ENCODE data around the gene C1QA.

The C1QA gene

GRCh38 chr1:22636927-22637326 is 499 bp downstream of the C1QA start:
- Histone ChIP-seq H3K27ac (no peak overlapping the region), H3K36me3 (ENCODE audit: control insufficient read depth, insufficient read depth, low read length) (no peaks in the 10 kb centered on the region), H3K4me2 (ENCODE audit: low read length) (no peak overlapping the region), H2AFZ (no peak overlapping the region), H3K9me3 (ENCODE audit: control insufficient read depth, low read length) (no peaks in the 10 kb centered on the region), H3K9ac (no peak overlapping the region), H3K4me1 (no peaks in the 10 kb centered on the region), H3K79me2 (no peaks in the 10 kb centered on the region), H3K27me3 (ENCODE audit: control insufficient read depth, insufficient read depth, low read length) (peaks cover 2% of the 10 kb centered on the region), H3K4me3 (ENCODE audit: low read depth, low read length) (no peak overlapping the region)
- no peak for TF ChIP-seq CTCF (IDR thresholded peaks at IDR 0.05)

- Histone ChIP-seq H3K4me2 (ENCODE audit: low read length) (no peak overlapping the region), H3K9ac (no peak overlapping the region), H3K27ac (no peak overlapping the region), H3K9me3 (ENCODE audit: control insufficient read depth, low read length) (no peaks in the 10 kb centered on the region), H2AFZ (no peak overlapping the region), H3K36me3 (ENCODE audit: control insufficient read depth, insufficient read depth, low read length) (no peaks in the 10 kb centered on the region), H3K4me1 (no peaks in the 10 kb centered on the region), H3K4me3 (ENCODE audit: low read depth, low read length) (no peak overlapping the region), H3K79me2 (no peaks in the 10 kb centered on the region), H3K27me3 (ENCODE audit: control insufficient read depth, insufficient read depth, low read length) (peaks cover 2% of the 10 kb centered on the region)
- no peak for TF ChIP-seq CTCF (IDR thresholded peaks at IDR 0.05)
These were observed 1.5 kb downstream of the C1QA start for GRCh38 chr1:22637907-22638445.

GRCh38 chr1:22638476-22639234 is 2.2 kb downstream of the C1QA start:
- Histone ChIP-seq H3K9ac (no peak overlapping the region), H3K27me3 (ENCODE audit: control insufficient read depth, insufficient read depth, low read length) (peaks cover 2% of the 10 kb centered on the region), H3K4me1 (no peaks in the 10 kb centered on the region), H2AFZ (no peak overlapping the region), H3K27ac (no peak overlapping the region), H3K4me3 (ENCODE audit: low read depth, low read length) (no peak overlapping the region), H3K36me3 (ENCODE audit: control insufficient read depth, insufficient read depth, low read length) (no peaks in the 10 kb centered on the region), H3K9me3 (ENCODE audit: control insufficient read depth, low read length) (no peaks in the 10 kb centered on the region), H3K4me2 (ENCODE audit: low read length) (no peak overlapping the region), H3K79me2 (no peaks in the 10 kb centered on the region)
- TF ChIP-seq CTCF (IDR thresholded peaks at IDR 0.05), result no peak

GRCh38 chr1:22639286-22639685 is 2.9 kb downstream of the C1QA start:
- TF ChIP-seq CTCF (IDR thresholded peaks at IDR 0.05), result no peak
- Histone ChIP-seq H2AFZ (no peak overlapping the region), H3K4me1 (no peaks in the 10 kb centered on the region), H3K9ac (no peak overlapping the region), H3K4me3 (ENCODE audit: low read depth, low read length) (no peak overlapping the region), H3K27me3 (ENCODE audit: control insufficient read depth, insufficient read depth, low read length) (peaks cover 2% of the 10 kb centered on the region), H3K27ac (no peak overlapping the region), H3K4me2 (ENCODE audit: low read length) (no peak overlapping the region), H3K36me3 (ENCODE audit: control insufficient read depth, insufficient read depth, low read length) (no peaks in the 10 kb centered on the region), H3K9me3 (ENCODE audit: control insufficient read depth, low read length) (no peaks in the 10 kb centered on the region), H3K79me2 (no peaks in the 10 kb centered on the region)

GRCh38 chr1:22641247-22641646 is 4.8 kb downstream of the C1QA start:
- H3K27me3 ChIP-seq (ENCODE audit: control insufficient read depth, insufficient read depth, low read length), result peaks cover 2% of the 10 kb centered on the region
- TF ChIP-seq CTCF (IDR thresholded peaks at IDR 0.05), result no peak
- H3K4me2 ChIP-seq (ENCODE audit: low read length), result no peak overlapping the region

More at GRCh38 chr1:22641247-22641646, 4.8 kb downstream of the C1QA start:
- no peak overlapping the region for H2AFZ ChIP-seq
- H3K4me3 ChIP-seq (ENCODE audit: low read depth, low read length), result no peak overlapping the region
- H3K36me3 ChIP-seq (ENCODE audit: control insufficient read depth, insufficient read depth, low read length), result no peaks in the 10 kb centered on the region
- no peaks in the 10 kb centered on the region for H3K79me2 ChIP-seq
- no peak overlapping the region for H3K9ac ChIP-seq
- no peaks in the 10 kb centered on the region for H3K4me1 ChIP-seq
- no peaks in the 10 kb centered on the region for H3K9me3 ChIP-seq (ENCODE audit: control insufficient read depth, low read length)
- no peak overlapping the region for H3K27ac ChIP-seq
